Measurements from ENCODE around the gene COLGALT1.

The COLGALT1 gene

DNA sequence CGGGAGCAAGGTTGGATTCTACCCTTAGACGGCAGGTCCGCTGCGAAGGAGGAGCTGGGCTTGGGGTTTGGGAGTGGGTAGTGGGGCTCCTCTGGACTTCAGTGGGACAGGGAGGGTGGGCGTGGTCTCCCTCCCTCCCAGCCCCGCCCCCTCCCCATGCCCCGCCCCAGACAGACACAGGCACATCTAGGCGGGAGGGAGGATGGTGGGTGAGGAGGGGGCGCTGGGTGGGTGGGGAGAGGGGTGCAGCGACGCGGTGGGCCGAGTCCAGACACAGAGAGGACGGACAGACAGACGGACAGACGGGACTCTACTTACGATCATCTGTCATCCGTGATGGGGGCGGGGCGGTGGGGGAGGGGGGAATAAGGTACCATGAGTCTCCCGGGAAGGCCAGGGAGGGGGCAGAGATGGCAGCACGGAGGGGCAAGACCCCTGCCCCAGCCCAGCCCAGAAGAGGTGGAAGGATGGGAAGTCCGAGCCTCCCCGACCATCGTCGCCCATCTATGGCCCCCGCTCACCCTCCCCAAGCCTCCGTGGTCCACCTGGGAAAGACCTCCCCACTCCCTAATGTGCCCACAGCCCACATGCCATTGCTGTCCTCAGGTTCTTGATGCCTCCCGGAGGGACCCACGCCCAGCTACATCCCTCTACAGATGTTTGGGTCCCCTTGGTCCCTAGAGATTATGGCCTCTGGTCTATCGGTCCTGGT lies 67.9 kb downstream of the COLGALT1 start:
- no peak for ATAC-seq
- DNase-seq = no peak

DNA sequence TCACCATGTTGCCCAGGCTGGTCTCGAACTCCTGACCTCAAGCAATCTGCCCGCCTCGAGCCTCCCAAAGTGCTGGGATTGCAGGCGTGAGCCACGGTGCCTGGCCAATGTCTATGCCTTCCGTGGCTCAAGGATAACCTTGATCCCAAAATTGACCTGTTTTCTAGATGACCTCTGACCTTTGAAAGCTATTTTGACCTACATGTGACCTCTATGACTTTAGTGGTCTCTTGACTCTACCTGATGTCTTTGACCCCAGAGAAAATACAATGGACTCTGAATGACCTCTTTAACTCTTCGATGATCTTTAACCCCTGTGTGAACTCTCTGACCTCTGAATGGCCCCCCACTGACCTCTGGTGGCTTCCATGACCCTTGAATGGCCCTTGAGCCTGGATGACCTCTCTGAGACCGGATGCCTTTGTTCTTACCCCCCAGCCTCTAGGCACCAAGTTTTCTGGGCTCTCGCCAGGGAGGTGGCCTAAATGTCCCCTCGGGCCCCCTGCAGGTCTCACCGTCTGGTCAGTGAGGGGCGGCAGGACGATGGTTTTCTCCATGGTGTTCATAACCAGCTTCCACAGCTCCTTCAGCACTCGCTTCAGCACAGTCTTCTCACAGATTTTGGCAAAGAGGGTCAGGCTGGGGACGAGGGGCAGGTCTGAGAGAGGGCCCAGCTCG lies 69.0 kb downstream of the COLGALT1 start:
- no peak for DNase-seq
- no peak for ATAC-seq

DNA sequence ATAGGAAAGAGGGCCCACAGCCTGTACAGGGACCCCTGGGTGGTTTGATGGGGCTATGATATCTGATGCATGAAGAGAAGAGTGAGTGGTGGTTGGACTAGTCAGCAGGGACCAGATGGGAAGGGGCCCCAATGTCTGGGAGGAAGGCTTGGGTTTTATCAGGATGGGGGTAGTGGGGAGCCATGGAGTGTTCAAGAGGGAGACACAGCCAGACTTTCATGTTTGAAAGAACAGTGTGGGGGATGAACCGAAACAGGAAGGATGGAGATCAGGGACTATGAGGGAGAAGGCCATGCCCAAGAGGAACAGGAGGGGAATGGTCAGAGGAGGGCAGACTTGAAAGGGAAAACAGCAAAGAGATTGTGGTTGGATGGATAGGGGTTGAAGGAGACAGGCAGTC lies 69.6 kb downstream of the COLGALT1 start:
- ATAC-seq (no peak), DNase-seq (no peak)

DNA sequence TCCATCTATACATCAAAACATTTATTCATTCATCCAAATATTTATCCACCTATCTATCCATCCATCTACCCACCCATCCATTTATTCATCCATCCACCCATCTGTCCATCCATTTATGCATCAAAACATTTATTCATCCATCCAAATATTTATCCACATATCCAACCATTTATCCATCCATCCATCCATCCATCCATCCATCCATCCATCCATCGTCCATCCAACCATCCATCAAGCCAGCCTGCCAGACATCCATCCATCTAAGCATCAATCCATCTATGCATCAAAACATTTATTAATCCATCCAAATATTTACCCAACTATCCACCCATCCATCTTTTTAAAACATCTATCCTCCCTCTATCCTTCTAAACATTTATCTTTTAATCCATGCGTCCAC lies 70.5 kb downstream of the COLGALT1 start:
- DNase-seq (no peak), ATAC-seq (no peak)

DNA sequence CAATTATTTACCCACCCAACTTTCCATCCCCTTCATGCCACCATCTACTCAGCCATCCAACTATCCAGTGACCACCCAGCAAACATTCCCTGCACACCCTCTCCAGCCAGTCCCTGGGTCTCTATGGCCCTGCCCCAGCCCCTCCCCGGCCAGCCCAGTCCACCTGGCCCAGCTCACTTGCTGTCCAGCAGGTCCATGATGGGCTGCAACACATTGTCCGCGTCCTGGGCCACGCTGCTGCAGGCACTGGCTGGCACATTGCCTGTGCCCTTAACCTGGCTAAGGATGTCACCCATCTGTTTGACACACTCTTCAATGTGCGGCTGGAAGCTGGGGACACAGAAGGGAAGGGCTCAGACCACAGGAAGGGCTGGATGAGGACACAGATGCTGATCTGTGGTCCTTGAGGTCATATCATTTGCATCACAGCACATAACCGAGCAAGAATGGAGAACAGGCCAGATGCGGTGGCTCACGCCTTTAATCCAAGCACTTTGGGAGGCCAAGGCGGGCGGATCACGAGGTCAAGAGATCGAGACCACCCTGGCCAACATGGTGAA lies 71.1 kb downstream of the COLGALT1 start:
- DNase-seq = no peak

DNA sequence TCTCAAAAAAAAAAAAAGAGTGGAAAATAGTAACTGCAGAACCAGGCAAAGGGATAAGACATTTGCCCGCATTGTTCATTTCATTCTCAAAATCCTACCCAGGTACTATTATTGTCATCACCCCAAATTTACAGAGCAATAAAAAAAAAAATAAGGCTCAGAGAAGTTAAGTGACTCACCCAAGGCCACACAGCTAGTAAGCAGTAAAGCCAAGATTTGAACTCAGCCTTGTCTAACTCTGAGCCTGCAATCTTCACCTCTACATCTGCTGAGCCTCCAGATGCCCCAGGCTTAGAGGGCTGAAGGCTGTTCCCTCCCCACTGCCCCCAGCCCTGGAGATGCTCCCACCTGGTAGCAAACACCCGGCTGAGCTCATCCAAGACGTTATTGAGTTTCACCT lies 71.7 kb downstream of the COLGALT1 start:
- no peak for ATAC-seq
- no peak for DNase-seq

More for the DNA sequence above, 71.1 kb downstream of the COLGALT1 start:
- no peak for ATAC-seq

DNA sequence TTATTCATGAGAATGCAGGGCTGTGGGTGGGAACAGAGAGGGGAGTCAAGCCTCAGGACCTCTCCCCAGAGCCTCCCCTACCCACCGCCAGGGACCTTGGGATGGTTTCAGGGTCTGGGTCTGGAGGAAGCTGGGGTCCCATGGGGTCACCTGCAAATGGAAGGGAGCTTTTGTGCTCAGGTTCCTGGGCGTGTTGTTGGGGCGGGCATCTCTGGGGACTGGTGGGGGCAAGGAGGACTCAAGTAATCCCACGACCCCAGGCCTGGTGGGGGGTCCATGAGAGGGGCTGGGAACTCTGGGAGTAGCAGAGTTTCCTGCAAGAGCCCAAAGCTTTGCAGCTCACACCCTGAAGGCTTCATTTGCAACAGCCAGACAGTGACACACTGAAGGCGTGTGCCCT lies 72.5 kb downstream of the COLGALT1 start:
- DNase-seq (no peak), ATAC-seq (no peak)

DNA sequence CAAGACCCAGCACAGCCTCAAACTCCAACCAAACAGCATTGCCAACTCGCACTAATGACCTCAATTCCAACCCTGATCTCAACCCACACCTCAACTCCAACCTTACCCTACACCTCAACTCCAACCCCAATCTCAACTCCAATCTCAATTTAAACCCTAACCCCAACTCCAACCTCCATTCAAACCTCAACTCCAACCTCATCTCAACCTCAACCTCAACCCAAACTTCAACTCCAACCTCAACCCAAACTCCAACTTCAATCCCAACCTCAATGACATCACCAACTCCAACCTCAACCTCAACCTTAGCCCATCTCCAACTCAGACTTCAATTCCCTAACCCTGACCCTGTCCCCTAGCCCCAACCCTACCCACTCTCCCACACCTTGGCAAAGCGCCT lies 74.3 kb downstream of the COLGALT1 start:
- no peak for ATAC-seq
- DNase-seq = no peak

DNA sequence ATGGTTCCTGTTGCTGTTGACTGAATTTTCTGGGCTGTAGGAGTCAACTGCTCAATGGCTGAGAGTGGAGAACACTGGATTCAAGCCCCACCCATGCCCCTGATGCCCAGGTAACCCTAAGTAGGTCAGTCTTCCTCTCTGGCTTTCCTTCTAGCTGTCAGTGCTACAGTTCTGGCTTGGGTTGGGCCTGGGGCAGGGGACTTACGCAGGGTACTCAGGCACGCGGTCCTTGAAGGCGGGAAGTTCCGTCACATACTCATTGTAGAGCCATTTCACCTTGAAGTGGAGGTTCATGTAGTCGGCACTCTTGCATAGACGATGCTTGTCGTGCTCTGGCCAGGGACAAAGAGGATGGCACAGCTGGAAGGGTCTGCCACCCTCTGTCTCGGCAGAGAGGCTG lies 77.1 kb downstream of the COLGALT1 start:
- no peak for DNase-seq
- no peak for ATAC-seq

Data from stimulated activated naive CD8-positive, alpha-beta T cell treated with anti-CD3 and anti-CD28 coated beads, Interleukin-15, Interleukin-2, amounts not matched to agents 100 U/mL and 50 U/mL, for 24 hours (primary cell).